ENCODE data around the gene MTMR4.

The MTMR4 gene

GRCh38 chr17:58476812-58477211 lies 37.6 kb downstream of the MTMR4 start:
- TF ChIP-seq CTCF (IDR thresholded peaks at IDR 0.05; ENCODE audit: low read depth, low read length): no peak
- no peak overlapping the region for H3K4me3 ChIP-seq (ENCODE audit: low read depth, low read length)

GRCh38 chr17:58475985-58476384 lies 38.5 kb downstream of the MTMR4 start:
- no peak for TF ChIP-seq CTCF (IDR thresholded peaks at IDR 0.05; ENCODE audit: low read depth, low read length)
- H3K4me3 ChIP-seq (ENCODE audit: low read depth, low read length): no peak overlapping the region

GRCh38 chr17:58470356-58470755 lies 44.1 kb downstream of the MTMR4 start:
- no peak overlapping the region for H3K4me3 ChIP-seq (ENCODE audit: low read depth, low read length)
- no peak for TF ChIP-seq CTCF (IDR thresholded peaks at IDR 0.05; ENCODE audit: low read depth, low read length)

- H3K4me3 ChIP-seq (ENCODE audit: low read depth, low read length): no peak overlapping the region
- TF ChIP-seq CTCF (IDR thresholded peaks at IDR 0.05; ENCODE audit: low read depth, low read length): no peak
Measured at GRCh38 chr17:58468944-58469343, 45.5 kb downstream of the MTMR4 start.

GRCh38 chr17:58455491-58455890 lies 58.9 kb downstream of the MTMR4 start:
- H3K4me3 ChIP-seq (ENCODE audit: low read depth, low read length): no peak overlapping the region
- TF ChIP-seq CTCF (IDR thresholded peaks at IDR 0.05; ENCODE audit: low read depth, low read length): no peak

GRCh38 chr17:58452738-58453137 lies 61.7 kb downstream of the MTMR4 start:
- TF ChIP-seq CTCF (IDR thresholded peaks at IDR 0.05; ENCODE audit: low read depth, low read length): no peak
- H3K4me3 ChIP-seq (ENCODE audit: low read depth, low read length): no peak overlapping the region

- peak; percentile 88 for TF ChIP-seq CTCF (IDR thresholded peaks at IDR 0.05; ENCODE audit: low read depth, low read length)
Measured at GRCh38 chr17:58447039-58447975, 67.1 kb downstream of the MTMR4 start.

More at GRCh38 chr17:58447039-58447975, 67.1 kb downstream of the MTMR4 start:
- no peak overlapping the region for H3K4me3 ChIP-seq (ENCODE audit: low read depth, low read length)
